Activated gamma-delta T cell treated with Interleukin-2 at 50 U/mL for 16 hours (primary cell): Measurements from ENCODE around the gene ZHX3.
"Not testable (repeated sequence)": the region's sequence is repeated elsewhere in the genome, so short reads cannot be mapped to it uniquely, and the experiment has no call there.

ENCODE experiments used
- DNase-seq: peaks from one replicate; pipeline ENCODE4 v3.0.0-alpha.2; 2020

The ZHX3 gene

DNA sequence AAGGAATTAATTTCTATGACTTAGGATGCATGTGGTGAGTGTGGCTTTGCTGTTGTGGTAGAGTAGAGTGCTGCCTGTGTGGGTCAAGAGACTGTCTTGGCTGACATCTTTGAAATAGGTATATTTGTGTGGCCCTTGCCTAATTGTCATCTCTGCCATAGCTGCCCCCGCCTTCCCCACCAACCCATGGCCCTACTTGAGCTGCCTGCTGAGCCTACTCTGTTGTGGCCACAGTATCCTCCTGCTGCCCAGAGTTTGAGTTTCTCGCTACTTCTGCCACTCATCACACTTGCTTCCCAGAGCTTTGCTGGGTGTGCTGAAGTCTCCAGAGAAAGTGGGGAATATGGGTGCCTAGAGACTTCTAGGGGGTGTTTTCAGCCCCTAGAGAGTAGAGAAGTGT, 172.2 kb downstream of the ZHX3 start:
- no peak for DNase-seq

GRCh38 chr20:41143354-41143753, 174.2 kb downstream of the ZHX3 start:
- no peak for DNase-seq

DNA sequence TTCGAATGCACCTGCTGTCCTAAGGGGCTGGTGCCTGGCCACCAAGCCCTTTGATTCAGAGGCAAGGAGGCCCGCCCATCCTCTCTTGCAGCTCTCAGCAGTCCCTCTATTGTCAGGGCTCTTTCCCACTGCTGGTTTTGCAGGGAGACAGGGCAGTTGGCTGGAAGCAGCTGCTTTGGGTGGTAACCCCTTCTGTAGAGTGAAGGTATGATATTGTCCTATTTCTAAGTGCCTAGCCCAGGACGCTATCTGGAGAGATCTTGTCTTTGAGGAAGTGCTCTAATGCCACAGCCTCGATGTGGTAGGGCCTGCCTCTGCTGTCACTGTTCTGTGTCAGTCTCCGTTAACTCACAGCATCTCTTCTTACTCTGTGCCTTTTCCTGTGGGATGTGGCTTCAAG, 174.6 kb downstream of the ZHX3 start:
- DNase-seq, result peak; percentile 44

- DNase-seq, result no peak
Observed at GRCh38 chr20:41142245-41142644, 175.3 kb downstream of the ZHX3 start.

DNA sequence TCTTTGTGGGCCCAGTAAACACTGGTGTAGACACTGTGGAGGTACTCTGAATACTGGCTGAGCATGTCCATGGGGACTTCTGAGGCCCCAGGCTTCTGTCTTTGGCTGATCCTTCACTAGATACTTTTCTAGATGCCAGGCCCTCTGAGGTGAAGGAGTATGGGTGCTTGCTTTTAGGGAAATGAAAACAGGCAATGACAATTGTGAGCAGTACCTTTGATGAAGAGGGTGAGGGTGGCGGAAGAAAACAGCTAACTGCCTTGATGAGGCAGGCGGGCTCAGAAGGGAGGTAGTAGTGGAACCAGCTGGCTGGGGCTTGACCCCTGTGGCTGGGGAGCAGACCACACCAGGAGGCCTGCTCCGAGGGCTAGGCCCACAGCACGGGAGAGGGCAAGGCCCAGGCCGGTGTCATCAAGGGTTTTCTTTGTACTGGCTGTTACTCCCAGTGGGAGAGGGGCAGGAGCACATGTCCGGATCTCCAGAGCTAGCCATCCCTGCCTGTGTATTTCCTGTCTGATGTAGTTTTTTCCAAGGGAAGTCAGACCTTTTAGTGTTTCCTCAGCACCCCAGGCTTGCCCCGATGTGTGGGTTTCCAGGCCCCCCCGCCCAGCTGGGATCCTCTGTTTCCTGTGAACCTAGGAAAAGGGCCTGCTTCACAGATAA, 176.2 kb downstream of the ZHX3 start:
- DNase-seq, result no peak

DNA sequence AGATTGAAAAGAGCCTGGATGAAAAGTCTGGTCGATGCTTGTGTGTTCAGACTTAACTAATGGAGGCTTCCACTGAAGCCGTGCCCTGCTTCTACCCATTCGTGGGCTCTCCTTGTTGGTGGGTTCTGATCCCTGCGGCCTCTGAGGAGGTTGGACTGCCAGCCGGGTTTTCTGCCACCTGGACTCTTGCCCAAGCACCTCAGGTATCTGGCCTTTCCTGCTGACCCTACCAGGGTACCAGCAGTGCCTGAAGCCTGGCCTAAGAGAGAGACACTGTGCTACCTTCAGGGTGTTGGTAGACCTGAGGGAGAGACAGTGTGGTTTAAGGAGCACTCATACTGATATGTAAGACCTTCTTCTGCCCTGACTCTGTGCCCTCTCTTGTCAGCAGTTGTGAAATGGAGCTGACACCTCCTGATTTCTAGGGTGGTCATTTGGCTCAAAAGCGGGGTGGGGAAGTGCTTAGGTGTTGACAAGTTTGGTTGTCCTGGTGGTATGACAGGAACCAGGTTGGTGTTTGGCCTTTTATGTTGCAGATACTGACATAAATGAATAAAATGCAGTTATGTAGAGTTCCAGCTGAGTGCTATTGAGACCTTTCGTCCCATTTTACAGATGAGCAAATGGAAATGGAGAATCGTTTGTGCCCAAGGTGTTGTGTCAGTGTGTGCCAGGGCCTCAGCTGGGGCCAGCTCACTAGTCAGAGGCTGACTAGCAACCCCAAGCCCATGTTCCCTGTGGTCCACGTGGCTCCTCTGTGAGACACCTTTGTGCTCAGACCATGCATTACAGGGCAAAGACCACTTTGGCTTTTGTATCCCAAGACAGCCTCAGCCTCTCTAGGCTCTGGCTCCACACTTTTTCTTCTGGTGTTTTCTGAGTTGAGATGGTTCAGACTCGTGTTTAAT, 177.1 kb downstream of the ZHX3 start:
- no peak for DNase-seq

DNA sequence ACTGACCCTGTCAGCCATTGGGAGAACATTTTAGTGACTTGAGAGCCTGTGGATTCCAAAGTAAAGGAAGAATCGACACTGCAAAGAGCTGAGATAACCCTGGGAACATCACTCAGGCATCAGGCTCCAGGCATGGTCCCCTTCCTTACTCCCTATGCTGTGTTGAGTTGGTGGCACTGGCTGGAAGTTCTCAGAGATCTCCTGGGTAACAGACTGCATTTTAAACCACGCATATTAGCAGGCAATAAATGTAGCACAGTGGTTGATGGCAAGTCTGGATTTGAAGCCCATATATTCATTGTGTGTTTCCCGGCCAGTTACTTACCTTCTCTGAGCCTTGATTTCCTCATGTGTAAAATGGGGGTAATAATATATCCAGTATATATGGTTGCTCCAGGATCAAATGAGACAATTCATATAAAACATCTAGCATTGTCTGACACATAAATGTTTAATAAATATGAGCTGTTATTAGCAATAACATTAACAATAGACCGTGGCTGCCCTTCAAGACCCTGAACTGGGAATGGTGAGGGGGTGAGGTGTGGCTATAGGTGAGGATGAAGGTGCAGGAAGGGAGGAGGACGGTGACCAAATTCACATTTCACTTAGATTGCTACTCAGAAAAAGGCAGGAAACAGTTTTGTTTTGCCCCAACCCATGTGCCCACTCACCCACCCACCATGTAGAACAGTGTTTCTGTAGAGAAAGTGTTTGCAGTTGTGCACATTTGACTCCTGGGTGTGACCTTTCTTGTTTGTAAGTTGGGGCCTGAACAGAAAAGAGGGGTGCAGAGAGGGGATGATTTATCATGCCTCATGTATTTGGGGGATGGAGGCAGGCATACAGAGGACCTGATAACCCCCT, 178.1 kb downstream of the ZHX3 start:
- DNase-seq, result no peak

DNA sequence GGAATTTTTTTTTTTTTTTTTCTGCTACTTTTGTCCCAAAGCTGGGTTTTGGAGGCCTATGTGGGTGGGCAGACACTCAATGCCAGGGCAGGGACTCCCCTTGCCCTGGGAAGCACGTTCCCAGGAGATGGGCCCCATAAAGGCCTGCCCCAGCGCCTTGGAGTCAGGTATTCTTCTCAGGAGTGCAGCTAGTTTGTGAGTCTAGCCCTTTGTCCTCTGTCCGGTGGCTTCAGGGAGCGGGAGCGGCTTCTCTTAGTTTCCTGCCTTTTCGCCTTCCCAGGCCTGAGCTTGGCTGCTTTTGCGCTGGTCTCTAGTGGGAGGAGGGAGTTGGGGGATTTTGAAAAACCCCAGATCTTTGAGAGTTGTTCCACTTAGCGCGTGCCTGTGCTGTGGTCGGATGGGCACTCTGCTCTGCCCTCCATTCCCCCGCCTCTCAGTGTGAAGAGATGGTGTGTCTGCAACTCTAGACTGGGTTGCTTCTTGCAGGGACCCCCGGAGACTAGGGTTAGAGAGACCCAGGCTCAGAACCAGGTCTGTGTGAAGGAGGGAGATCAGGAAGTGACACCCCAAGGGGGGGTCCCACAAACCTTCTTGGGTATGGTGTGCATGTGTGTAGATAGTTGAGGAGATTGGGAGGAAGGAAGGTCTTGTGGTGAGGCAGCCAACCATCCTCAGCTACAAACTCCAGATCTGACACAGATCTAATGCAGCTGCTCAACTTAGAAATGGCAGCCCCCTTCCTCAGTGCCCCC, 178.9 kb downstream of the ZHX3 start:
- peak; percentile 50 for DNase-seq

DNA sequence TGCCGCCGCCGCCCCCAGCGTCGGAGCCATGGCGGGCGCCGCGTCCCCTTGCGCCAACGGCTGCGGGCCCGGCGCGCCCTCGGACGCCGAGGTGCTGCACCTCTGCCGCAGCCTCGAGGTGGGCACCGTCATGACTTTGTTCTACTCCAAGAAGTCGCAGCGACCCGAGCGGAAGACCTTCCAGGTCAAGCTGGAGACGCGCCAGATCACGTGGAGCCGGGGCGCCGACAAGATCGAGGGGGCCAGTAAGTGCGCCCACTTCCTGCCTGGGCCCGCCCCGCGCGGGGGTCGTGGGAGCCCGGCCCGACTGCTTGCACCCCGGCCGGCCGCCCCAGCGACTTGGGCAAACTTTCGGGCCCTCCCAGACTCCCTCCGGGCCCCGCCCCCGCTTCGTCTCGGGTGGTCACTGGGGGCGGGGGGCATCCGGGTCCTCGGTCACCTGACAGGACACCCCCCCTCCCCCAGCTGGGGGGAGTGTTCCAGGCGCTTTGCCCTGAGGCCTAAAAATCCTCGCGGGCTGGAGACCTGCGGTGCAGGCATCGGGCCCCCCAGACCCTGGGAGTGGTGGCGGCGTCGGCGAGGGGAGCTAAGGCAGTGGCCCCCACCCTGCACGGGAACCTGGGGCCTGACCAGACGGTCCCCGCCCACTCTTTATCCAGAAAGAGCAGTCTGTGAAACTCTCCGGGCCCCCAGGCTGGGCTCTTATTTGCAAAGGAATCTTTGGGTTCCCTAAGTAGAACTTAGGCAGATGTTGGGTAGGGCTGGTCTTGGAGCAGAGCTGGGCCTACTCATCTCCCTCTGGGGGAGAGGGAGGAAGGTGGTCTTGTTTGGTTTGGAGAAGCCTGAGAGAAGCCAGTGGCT, 179.7 kb downstream of the ZHX3 start:
- DNase-seq, result peak; percentile 70

DNA sequence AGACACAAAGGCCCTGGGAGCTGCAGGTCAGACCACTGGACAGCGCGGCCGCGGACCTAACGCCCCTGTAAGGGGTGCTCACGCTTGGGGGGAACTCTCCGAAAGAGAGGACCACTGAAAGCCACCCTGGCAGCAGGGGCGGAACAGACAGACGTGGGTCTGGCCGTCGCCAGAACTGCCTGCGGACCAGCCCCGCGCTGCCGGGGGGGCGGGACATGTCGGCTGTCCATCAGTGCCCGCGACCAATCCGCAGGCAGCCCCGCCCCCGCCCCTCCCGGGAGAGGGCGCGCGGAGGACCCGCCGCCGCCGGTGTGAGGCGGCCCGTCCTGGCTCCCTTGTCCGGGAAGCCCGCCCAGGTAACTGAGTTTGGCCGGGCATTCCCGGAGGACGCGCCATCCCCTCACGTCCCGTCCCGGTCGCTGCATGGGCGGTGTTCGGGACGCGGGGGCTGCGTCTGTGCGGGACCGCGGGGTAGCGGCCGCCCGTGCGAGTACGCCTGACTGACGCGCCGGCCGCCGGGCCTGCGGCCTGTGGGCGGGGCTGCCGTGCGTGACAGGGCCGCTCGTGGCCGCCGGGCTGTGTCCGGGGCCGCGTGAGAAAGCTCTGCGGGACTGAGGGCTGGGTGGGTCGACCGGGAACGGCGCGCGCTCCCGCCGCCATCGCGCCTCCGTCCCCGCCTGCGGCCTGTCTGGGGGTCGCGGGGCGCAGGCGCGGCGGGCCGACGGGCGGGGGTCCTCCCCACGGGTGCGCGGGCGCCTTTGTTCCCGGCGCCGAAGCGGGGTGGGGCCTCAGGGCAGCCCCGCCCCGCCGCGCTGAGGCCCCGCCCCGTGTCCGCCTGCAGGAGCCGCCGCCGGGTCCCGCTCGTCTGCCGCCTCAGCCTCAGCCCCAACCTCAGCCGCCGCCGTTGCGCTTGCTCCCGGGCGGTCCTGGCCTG, 180.6 kb downstream of the ZHX3 start, which contains the start of gene PLCG1:
PLCG1 (plus strand) TSS at position 864 of the 934 bp plus-strand sequence. CDS start 99 bp downstream, outside the sequence.
- DNase-seq, result peak; percentile 80

GRCh38 chr20:41135888-41136679, 181.4 kb downstream of the ZHX3 start:
- no peak for DNase-seq

- peak; percentile 69 for DNase-seq
Observed at GRCh38 chr20:41135187-41135887, 182.2 kb downstream of the ZHX3 start.

GRCh38 chr20:41134362-41135186, 183.0 kb downstream of the ZHX3 start:
- DNase-seq, result no peak

DNA sequence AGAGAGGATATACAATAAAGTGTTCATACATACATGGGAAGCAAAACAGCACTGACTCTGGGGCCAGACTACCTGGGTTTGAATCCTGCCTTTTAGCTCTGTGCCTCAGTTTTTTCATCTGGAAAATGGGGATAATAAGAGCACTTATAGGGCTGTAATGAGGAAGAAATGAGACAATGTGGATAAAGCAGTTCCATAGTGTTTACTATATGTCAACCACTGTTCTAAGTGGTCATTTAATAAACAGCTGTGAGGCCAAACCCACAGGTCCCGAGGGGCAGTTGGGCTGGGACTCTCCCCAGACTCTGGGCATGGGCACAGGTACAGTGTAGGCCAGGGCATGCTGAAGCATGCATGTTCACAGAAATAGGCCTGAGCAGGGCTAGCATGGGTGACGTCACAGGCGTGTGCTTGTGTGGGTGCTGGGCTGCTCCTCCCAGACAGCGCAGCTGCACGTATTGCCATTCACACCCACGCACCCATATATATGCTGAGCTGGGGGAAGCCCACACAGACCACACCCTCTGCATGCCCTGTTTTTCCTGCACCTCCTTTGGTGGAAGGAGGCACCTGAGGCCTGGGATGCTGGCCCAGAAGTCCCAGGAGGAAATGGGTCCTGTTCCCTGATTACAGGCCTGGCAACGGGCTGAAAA, 183.7 kb downstream of the ZHX3 start:
- DNase-seq, result no peak

GRCh38 chr20:41132388-41132775, 185.1 kb downstream of the ZHX3 start:
- DNase-seq, result not testable (repeated sequence)

GRCh38 chr20:41131594-41132387, 185.7 kb downstream of the ZHX3 start:
- DNase-seq, result no peak
